ENCODE data around the gene SEMA3D. TPM values are rescaled to one million over a fixed set of nuclear protein-coding genes. Genes with fewer than 3 reads are reported as not detected.

The SEMA3D gene
- total RNA-seq: not detected
- 0.90 TPM for total RNA-seq (2013)

DNA sequence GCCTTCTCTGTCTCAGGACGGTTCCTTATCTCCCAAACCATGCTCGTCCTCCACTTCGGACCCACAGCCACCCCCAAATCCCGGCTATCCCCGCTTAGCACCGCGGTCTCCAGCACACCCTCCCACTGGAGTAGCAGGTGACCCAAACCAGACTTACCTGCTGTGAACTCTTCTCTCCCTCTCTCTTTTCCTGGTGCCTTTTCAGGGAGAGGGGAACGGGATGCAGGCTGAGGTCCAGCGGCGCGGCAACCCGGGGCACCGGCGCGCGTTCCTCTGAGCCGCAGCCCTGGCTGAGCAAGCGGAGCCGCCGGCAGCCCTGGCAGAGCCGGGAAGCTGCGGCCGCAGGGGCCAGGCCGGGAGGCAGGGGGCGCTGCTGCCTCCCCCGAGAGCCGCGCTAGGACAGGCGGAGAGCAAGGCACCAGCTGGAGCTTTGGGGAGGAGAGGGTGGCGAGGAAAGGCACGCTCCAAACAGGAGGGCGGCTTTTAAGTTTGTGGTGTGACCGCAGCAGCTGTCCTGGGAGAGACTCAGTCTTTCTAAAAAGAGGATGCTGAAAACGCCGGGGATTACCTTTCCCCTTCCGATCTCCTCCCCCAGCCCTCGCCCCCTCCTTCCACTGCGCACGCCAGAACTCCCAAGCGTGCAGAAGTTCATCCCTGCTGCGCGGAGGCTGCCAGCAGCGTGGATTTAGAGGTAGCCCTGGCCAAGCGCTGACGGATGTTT lies at the start of gene SEMA3D:
SEMA3D (minus strand) TSS at position 536 of the 721 bp plus-strand sequence. CDS start 65,165 bp downstream, outside the sequence.
- ATAC-seq (no peak), DNase-seq (peak in 1 of 2 donors; percentile 1)
- H3K27me3 Mint-ChIP-seq (ENCODE audit: low read depth in 2 of 2): peaks cover 0 to 15% of the 10 kb centered on the region in 2 donors
- H3K36me3 Mint-ChIP-seq: no peaks in the 10 kb centered on the region
- no peaks in the 10 kb centered on the region for H3K4me1 ChIP-seq (ENCODE audit: control insufficient read depth, insufficient read depth, low read length)
- no peak within 1 kb of the TSS for H3K27ac Mint-ChIP-seq
- no peaks in the 10 kb centered on the region for H3K9me3 ChIP-seq (ENCODE audit: control insufficient read depth, insufficient read depth, low read length)
- H3K27ac ChIP-seq (ENCODE audit: low read length): no peak within 1 kb of the TSS
- intact Hi-C loops (cut with micrococcal nuclease): no loop called here
- peaks cover 2% of the 10 kb centered on the region in 2 donors for H3K9me3 Mint-ChIP-seq
- H3K4me1 Mint-ChIP-seq: no peaks in the 10 kb centered on the region
- H3K4me3 Mint-ChIP-seq: no peak within 1 kb of the TSS
- TF ChIP-seq, protein P1, sequence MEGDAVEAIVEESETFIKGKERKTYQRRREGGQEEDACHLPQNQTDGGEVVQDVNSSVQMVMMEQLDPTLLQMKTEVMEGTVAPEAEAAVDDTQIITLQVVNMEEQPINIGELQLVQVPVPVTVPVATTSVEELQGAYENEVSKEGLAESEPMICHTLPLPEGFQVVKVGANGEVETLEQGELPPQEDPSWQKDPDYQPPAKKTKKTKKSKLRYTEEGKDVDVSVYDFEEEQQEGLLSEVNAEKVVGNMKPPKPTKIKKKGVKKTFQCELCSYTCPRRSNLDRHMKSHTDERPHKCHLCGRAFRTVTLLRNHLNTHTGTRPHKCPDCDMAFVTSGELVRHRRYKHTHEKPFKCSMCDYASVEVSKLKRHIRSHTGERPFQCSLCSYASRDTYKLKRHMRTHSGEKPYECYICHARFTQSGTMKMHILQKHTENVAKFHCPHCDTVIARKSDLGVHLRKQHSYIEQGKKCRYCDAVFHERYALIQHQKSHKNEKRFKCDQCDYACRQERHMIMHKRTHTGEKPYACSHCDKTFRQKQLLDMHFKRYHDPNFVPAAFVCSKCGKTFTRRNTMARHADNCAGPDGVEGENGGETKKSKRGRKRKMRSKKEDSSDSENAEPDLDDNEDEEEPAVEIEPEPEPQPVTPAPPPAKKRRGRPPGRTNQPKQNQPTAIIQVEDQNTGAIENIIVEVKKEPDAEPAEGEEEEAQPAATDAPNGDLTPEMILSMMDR (IDR thresholded peaks at IDR 0.05): no peak
- WGBS (ENCODE audit: insufficient coverage): 2% methylated on average over 45 of the region's 45 CpGs
- H3K4me3 ChIP-seq (ENCODE audit: low read length): peak within 1 kb of the TSS; percentile 28
- H3K27me3 ChIP-seq (ENCODE audit: control insufficient read depth, insufficient read depth, low read length): no peaks in the 10 kb centered on the region
- no peaks in the 10 kb centered on the region for H3K36me3 ChIP-seq (ENCODE audit: control insufficient read depth, insufficient read depth, low read length)

DNA sequence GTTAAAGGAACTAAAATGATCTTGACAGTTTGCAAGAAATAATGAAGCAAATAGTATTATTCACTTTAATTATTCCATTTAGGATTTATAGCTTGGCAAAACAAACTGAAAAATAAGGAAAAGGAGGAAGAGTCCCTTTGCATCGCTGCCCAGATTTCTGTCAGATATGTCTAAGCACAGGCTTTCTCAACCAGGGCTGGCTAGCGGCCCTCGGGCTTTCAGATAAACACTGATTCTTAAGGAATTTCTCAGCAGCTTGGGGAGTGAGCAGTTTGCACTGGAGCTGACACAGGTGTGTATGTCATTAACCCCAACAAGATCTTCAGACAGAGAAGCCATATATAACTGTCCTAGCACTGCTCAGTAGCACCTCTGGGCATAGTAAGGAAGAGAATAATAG lies 47.9 kb upstream of the SEMA3D start:
- intact Hi-C loops (cut with micrococcal nuclease): no loop called here

DNA sequence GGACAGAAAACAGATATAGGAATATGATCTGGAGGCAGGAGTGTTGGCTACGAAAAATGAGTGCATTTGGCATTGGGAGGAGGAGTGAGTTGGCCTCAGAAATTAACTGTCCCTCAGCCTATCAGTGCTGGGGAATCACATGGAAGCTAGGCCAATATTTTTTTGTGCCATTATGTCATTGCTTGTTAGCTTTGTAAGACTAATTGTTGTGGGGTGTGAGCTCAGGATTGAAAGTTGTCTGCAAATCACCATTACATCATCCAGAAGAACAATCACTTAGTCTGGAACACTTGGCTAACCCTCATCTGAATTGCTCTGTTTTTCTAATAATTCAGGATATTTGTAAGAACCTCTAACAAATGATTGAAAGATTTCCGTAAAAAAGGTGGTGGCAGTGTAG lies 45.2 kb upstream of the SEMA3D start:
- H3K9me3 Mint-ChIP-seq: peaks cover 17 to 21% of the 10 kb centered on the region in 2 donors
- H3K36me3 ChIP-seq (ENCODE audit: control insufficient read depth, insufficient read depth, low read length): no peaks in the 10 kb centered on the region
- DNase-seq (no peak), ATAC-seq (no peak)
- intact Hi-C loops (cut with micrococcal nuclease): no loop called here
- H3K27ac Mint-ChIP-seq: no peak overlapping the region
- H3K27me3 ChIP-seq (ENCODE audit: control insufficient read depth, insufficient read depth, low read length): no peaks in the 10 kb centered on the region
- H3K4me1 ChIP-seq (ENCODE audit: control insufficient read depth, insufficient read depth, low read length): no peaks in the 10 kb centered on the region
- H3K27me3 Mint-ChIP-seq (ENCODE audit: low read depth in 2 of 2): no peaks in the 10 kb centered on the region
- TF ChIP-seq, protein P1 (IDR thresholded peaks at IDR 0.05): no peak
- 75% methylated on average over 2 of the region's 2 CpGs for WGBS (ENCODE audit: insufficient coverage)
- no peak overlapping the region for H3K4me3 Mint-ChIP-seq
- H3K9me3 ChIP-seq (ENCODE audit: control insufficient read depth, insufficient read depth, low read length): no peaks in the 10 kb centered on the region
- H3K27ac ChIP-seq (ENCODE audit: low read length): no peak overlapping the region
- no peaks in the 10 kb centered on the region for H3K4me1 Mint-ChIP-seq
- no peak overlapping the region for H3K4me3 ChIP-seq (ENCODE audit: low read length)
- peaks cover 8% of the 10 kb centered on the region for H3K36me3 Mint-ChIP-seq

More for the DNA sequence above, 47.9 kb upstream of the SEMA3D start:
- Mint-ChIP-seq H3K9me3 (peaks cover 20 to 24% of the 10 kb centered on the region in 2 donors), H3K4me3 (no peak overlapping the region), H3K4me1 (no peaks in the 10 kb centered on the region), H3K36me3 (peaks cover 8% of the 10 kb centered on the region), H3K27ac (no peak overlapping the region), H3K27me3 (ENCODE audit: low read depth in 2 of 2) (no peaks in the 10 kb centered on the region)
- Histone ChIP-seq H3K27ac (ENCODE audit: low read length) (no peak overlapping the region), H3K4me3 (ENCODE audit: low read length) (no peak overlapping the region), H3K4me1 (ENCODE audit: control insufficient read depth, insufficient read depth, low read length) (no peaks in the 10 kb centered on the region), H3K9me3 (ENCODE audit: control insufficient read depth, insufficient read depth, low read length) (no peaks in the 10 kb centered on the region), H3K27me3 (ENCODE audit: control insufficient read depth, insufficient read depth, low read length) (no peaks in the 10 kb centered on the region), H3K36me3 (ENCODE audit: control insufficient read depth, insufficient read depth, low read length) (no peaks in the 10 kb centered on the region)
- TF ChIP-seq, protein P1 (IDR thresholded peaks at IDR 0.05): no peak
- ATAC-seq: no peak
- no peak for DNase-seq
- WGBS (ENCODE audit: insufficient coverage): 97% methylated on average over 3 of the region's 3 CpGs

DNA sequence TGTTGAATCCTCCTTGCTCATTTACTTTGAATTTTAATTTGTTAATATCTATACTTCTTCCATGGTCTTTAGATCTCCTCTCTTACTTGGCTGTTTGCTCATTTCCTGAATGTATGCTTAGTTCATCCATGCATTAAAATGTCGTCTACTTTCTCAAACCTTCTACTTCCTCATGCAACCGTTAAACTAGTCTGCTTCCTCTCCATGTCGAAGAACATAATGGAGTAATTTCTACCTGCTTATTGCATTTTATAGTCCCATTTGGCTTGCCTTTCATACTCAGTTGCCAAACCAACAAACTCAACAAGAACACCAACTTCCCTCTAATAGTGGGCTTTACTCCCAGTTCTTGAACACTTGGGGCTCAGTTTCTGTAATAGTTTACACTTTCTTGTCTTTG lies 43.8 kb upstream of the SEMA3D start:
- no peak overlapping the region for H3K27ac ChIP-seq (ENCODE audit: low read length)
- H3K9me3 ChIP-seq (ENCODE audit: control insufficient read depth, insufficient read depth, low read length): no peaks in the 10 kb centered on the region
- H3K27me3 ChIP-seq (ENCODE audit: control insufficient read depth, insufficient read depth, low read length): no peaks in the 10 kb centered on the region
- peaks cover 8% of the 10 kb centered on the region for H3K36me3 Mint-ChIP-seq
- H3K4me3 ChIP-seq (ENCODE audit: low read length): no peak overlapping the region
- WGBS (ENCODE audit: insufficient coverage): 58% methylated on average over 3 of the region's 3 CpGs
- no peak overlapping the region for H3K27ac Mint-ChIP-seq
- ATAC-seq (no peak), DNase-seq (no peak)
- TF ChIP-seq, protein P1 (IDR thresholded peaks at IDR 0.05): no peak
- H3K36me3 ChIP-seq (ENCODE audit: control insufficient read depth, insufficient read depth, low read length): no peaks in the 10 kb centered on the region
- H3K4me1 ChIP-seq (ENCODE audit: control insufficient read depth, insufficient read depth, low read length): no peaks in the 10 kb centered on the region
- intact Hi-C loops (cut with micrococcal nuclease): no loop called here
- H3K27me3 Mint-ChIP-seq (ENCODE audit: low read depth in 2 of 2): no peaks in the 10 kb centered on the region
- H3K9me3 Mint-ChIP-seq: peaks cover 17 to 22% of the 10 kb centered on the region in 2 donors
- no peak overlapping the region for H3K4me3 Mint-ChIP-seq
- H3K4me1 Mint-ChIP-seq: no peaks in the 10 kb centered on the region

Measured in natural killer cell (primary cell).